Mesenchymal stem cell (in vitro differentiated cells and primary cell): Measurements from ENCODE around the gene TOMM7.
A peak's percentile ranks its signal among the peaks of the same experiment; 100 is the strongest.
"Not testable (repeated sequence)": the region's sequence is repeated elsewhere in the genome, so short reads cannot be mapped to it uniquely, and the experiment has no call there.

Experiments used
- DNase-seq: peaks from one replicate; pipeline ENCODE4 v3.0.0-alpha.2; 2013
- H2AFZ ChIP-seq: one replicate; pipeline ENCODE4 v1.6.1; 2013; ENCODE audit warnings: low read depth, mild to moderate bottlenecking, control low read depth, inconsistent platforms, low read length, moderate library complexity
- H2AK5ac ChIP-seq: 2 replicates; pipeline ENCODE4 v1.6.1; 2013; ENCODE audit warnings: low read length, moderate library complexity, mild to moderate bottlenecking, inconsistent platforms; ENCODE audit not compliant: severe bottlenecking
- H2BK120ac ChIP-seq: one replicate; pipeline ENCODE4 v1.6.1; 2013; ENCODE audit warnings: low read depth, mild to moderate bottlenecking, inconsistent platforms, low read length, moderate library complexity
- H2BK12ac ChIP-seq, 2 experiments: one replicate each; pipeline ENCODE4 v1.6.1; 2013; ENCODE audit warnings: inconsistent platforms in 2 of 2, low read length in 2 of 2, mild to moderate bottlenecking in 2 of 2, moderate library complexity in 2 of 2, control low read depth in 1 of 2
- H2BK15ac ChIP-seq: one replicate; pipeline ENCODE4 v1.6.1; 2013; ENCODE audit warnings: mild to moderate bottlenecking, low read depth, inconsistent platforms; ENCODE audit not compliant: poor library complexity, severe bottlenecking
- H2BK5ac ChIP-seq: 2 replicates; pipeline ENCODE4 v1.6.1; 2013; ENCODE audit warnings: low read depth, mild to moderate bottlenecking, low read length, control low read depth, inconsistent platforms; ENCODE audit not compliant: poor library complexity, severe bottlenecking
- H3K14ac ChIP-seq, 2 experiments: one replicate each; pipeline ENCODE4 v1.6.1; 2013; ENCODE audit warnings: inconsistent platforms in 2 of 2, low read length in 2 of 2, control low read depth in 1 of 2, mild to moderate bottlenecking in 1 of 2, moderate library complexity in 1 of 2
- H3K18ac ChIP-seq, 2 experiments: one replicate each; pipeline ENCODE4 v1.6.1; 2013; ENCODE audit warnings: inconsistent platforms in 2 of 2, low read length in 2 of 2, control low read depth in 1 of 2, low read depth in 1 of 2, mild to moderate bottlenecking in 1 of 2
- H3K23ac ChIP-seq, 2 experiments: one replicate each; pipeline ENCODE4 v1.6.1; 2013; ENCODE audit warnings: inconsistent platforms in 2 of 2, low read length in 2 of 2, mild to moderate bottlenecking in 2 of 2, moderate library complexity in 2 of 2, control low read depth in 1 of 2
- H3K27ac ChIP-seq: 2 replicates; pipeline ENCODE4 v1.5.1; 2013; ENCODE audit warnings: mild to moderate bottlenecking, moderate library complexity, low read length, control low read depth, inconsistent platforms; ENCODE audit not compliant: poor library complexity, severe bottlenecking
- H3K27me3 ChIP-seq, 2 experiments: 2 replicates each; pipeline versions ENCODE4 v1.6.1 to v1.7.0; 2013; ENCODE audit warnings: low read length in 2 of 2, mild to moderate bottlenecking in 2 of 2, moderate library complexity in 2 of 2, control low read depth in 1 of 2, inconsistent platforms in 1 of 2; ENCODE audit not compliant: control insufficient read depth in 1 of 2, insufficient read depth in 1 of 2
- H3K36me3 ChIP-seq, 2 experiments: 2 replicates each; pipeline versions ENCODE4 v1.6.1 to v1.7.0; 2013; ENCODE audit warnings: low read length in 2 of 2, control low read depth in 1 of 2, inconsistent platforms in 1 of 2, low read depth in 1 of 2, mild to moderate bottlenecking in 1 of 2; ENCODE audit not compliant: insufficient read depth in 2 of 2, control insufficient read depth in 1 of 2
- H3K4ac ChIP-seq, 2 experiments: one replicate each; pipeline ENCODE4 v1.6.1; 2013; ENCODE audit warnings: inconsistent platforms in 2 of 2, low read length in 2 of 2, mild to moderate bottlenecking in 2 of 2, moderate library complexity in 2 of 2, control low read depth in 1 of 2, low read depth in 1 of 2
- H3K4me1 ChIP-seq: 2 replicates; pipeline ENCODE4 v1.6.1; 2013; ENCODE audit warnings: low read depth, low read length, control low read depth; ENCODE audit not compliant: control insufficient read depth, insufficient read depth
- H3K4me2 ChIP-seq: 2 replicates; pipeline ENCODE4 v1.6.1; 2013; ENCODE audit warnings: low read length, mild to moderate bottlenecking, inconsistent platforms; ENCODE audit not compliant: poor library complexity, severe bottlenecking
- H3K4me3 ChIP-seq, 2 experiments: 2 replicates each; pipeline versions ENCODE4 v1.5.1 to v1.7.0; 2013; ENCODE audit warnings: low read length in 2 of 2, mild to moderate bottlenecking in 2 of 2, control low read depth in 1 of 2, low read depth in 1 of 2; ENCODE audit not compliant: insufficient read depth in 1 of 2
- H3K79me1 ChIP-seq: replicated peaks from 2 replicates; pipeline ENCODE4 v1.6.1; 2013; ENCODE audit warnings: mild to moderate bottlenecking, control low read depth, low read length, inconsistent platforms; ENCODE audit not compliant: poor library complexity, severe bottlenecking
- H3K9ac ChIP-seq: 2 replicates; pipeline ENCODE4 v1.7.0; 2013; ENCODE audit warnings: mild to moderate bottlenecking, low read length, moderate library complexity
- H3K9me3 ChIP-seq: 2 replicates; pipeline ENCODE4 v1.7.0; 2013; ENCODE audit warnings: mild to moderate bottlenecking, low read length; ENCODE audit not compliant: control insufficient read depth
- H4K8ac ChIP-seq: one replicate; pipeline ENCODE4 v1.6.1; 2013; ENCODE audit warnings: inconsistent platforms, mild to moderate bottlenecking, low read length, moderate library complexity
- H4K91ac ChIP-seq: one replicate; pipeline ENCODE4 v1.6.1; 2013; ENCODE audit warnings: mild to moderate bottlenecking, low read length, inconsistent platforms
- WGBS: methylation state at CpG from one replicate; pipeline ENCODE4 v1.1.7; 2013; ENCODE audit warnings: mixed read lengths; 5-methylcytosine and 5-hydroxymethylcytosine counted together

TOMM7 gene

GRCh38 chr7:22853138-22853537 lies 30.5 kb upstream of the TOMM7 start:
- H3K9me3 ChIP-seq = no peaks in the 10 kb centered on the region
- no peak overlapping the region for H2BK120ac ChIP-seq
- H3K79me1 ChIP-seq = no peaks in the 10 kb centered on the region
- no peak overlapping the region for H3K27ac ChIP-seq
- peak overlapping the region in 1 of 2 experiments; percentile 9 for H3K23ac ChIP-seq
- H3K36me3 ChIP-seq = peaks cover 3 to 17% of the 10 kb centered on the region in 2 experiments
- no peak overlapping the region for H2BK15ac ChIP-seq
- no peaks in the 10 kb centered on the region for H3K27me3 ChIP-seq
- DNase-seq = no peak
- H3K18ac ChIP-seq = no peak overlapping the region
- no peak overlapping the region for H4K8ac ChIP-seq
- no peak overlapping the region for H2AFZ ChIP-seq
- no peak overlapping the region for H3K4me3 ChIP-seq
- peak overlapping the region; percentile 83 for H3K9ac ChIP-seq
- no peak overlapping the region for H2BK5ac ChIP-seq
- peaks cover 3% of the 10 kb centered on the region for H3K4me1 ChIP-seq
- H3K14ac ChIP-seq = no peak overlapping the region
- WGBS = 79% methylated on average over 10 of the region's 10 CpGs
- H2AK5ac ChIP-seq = no peak overlapping the region
- no peak overlapping the region for H3K4me2 ChIP-seq
- H3K4ac ChIP-seq = no peak overlapping the region
- H2BK12ac ChIP-seq = peak overlapping the region; percentile 11 to 37
- H4K91ac ChIP-seq = no peak overlapping the region

DNA sequence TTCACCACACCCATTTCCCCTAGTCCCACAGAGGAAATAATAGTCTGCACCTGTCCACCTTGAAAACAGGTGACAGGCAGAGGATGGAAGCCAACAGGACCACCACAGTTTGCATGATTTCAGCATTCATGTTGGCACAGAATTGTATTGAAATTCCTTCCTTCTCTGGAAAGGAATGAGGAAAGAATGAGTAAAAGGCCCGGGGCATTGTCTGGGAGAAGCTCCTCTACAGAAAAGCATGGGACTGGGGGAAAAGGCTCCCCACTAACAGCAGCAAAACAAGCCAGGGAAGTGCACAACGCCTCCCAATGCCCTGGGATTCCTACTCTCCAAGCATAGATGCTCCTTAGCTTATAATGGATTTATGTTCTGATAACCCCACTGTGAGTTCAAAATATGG lies 28.5 kb upstream of the TOMM7 start:
- Histone ChIP-seq H2AK5ac (no peak overlapping the region), H3K9me3 (no peaks in the 10 kb centered on the region), H4K91ac (no peak overlapping the region), H3K36me3 (peaks cover 0 to 1% of the 10 kb centered on the region in 2 experiments), H3K23ac (no peak overlapping the region), H3K4me3 (no peak overlapping the region), H2BK15ac (no peak overlapping the region), H3K18ac (no peak overlapping the region), H3K4me2 (peak overlapping the region; percentile 8), H3K27me3 (no peaks in the 10 kb centered on the region), H2BK120ac (no peak overlapping the region), H3K9ac (no peak overlapping the region), H3K27ac (no peak overlapping the region), H2BK12ac (no peak overlapping the region), H2AFZ (no peak overlapping the region), H2BK5ac (no peak overlapping the region), H3K14ac (no peak overlapping the region), H4K8ac (no peak overlapping the region), H3K4ac (no peak overlapping the region), H3K79me1 (no peaks in the 10 kb centered on the region), H3K4me1 (peaks cover 3% of the 10 kb centered on the region)
- no peak for DNase-seq
- WGBS = no CpG with 5 or more reads among the region's 2 CpGs

DNA sequence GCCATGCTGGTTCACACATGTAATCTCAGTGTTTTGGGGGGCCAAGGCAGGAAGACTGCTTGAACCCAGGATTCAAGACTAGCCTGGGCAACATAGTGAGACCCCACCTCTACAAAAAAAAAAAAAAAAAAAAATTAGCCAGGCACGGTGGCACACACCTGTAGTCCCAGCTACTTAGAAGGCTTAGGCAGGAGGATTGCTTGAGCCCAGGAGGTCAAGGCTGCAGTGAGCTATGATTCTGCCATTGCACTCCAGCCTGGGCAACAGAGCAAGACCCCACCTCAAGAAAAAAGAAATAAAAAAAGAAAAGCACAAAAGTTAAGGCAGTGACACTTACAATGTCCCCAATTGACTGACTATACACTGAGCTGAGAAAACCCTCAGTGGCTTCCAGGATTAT lies 27.7 kb upstream of the TOMM7 start:
- H3K18ac ChIP-seq, DNase-seq, H2BK120ac ChIP-seq, H3K4me1 ChIP-seq, H2BK5ac ChIP-seq, H2BK15ac ChIP-seq, H3K27me3 ChIP-seq, H2AFZ ChIP-seq, H3K23ac ChIP-seq, H3K36me3 ChIP-seq, H3K9me3 ChIP-seq, H3K14ac ChIP-seq, H3K4me2 ChIP-seq, H3K79me1 ChIP-seq, H4K91ac ChIP-seq, H2BK12ac ChIP-seq, H3K9ac ChIP-seq, H3K4me3 ChIP-seq, H4K8ac ChIP-seq, H3K4ac ChIP-seq, H2AK5ac ChIP-seq, H3K27ac ChIP-seq: not testable (repeated sequence)
- WGBS = 100% methylated on average over 1 of the region's 1 CpG

- Histone ChIP-seq H3K27me3 (no peaks in the 10 kb centered on the region), H3K36me3 (no peaks in the 10 kb centered on the region), H2BK120ac (no peak overlapping the region), H3K27ac (no peak overlapping the region), H3K4me3 (no peak overlapping the region), H3K4ac (no peak overlapping the region), H2AFZ (no peak overlapping the region), H2AK5ac (no peak overlapping the region), H2BK12ac (no peak overlapping the region), H3K4me1 (no peaks in the 10 kb centered on the region), H4K8ac (no peak overlapping the region), H3K23ac (no peak overlapping the region), H2BK15ac (no peak overlapping the region), H3K14ac (no peak overlapping the region), H2BK5ac (no peak overlapping the region), H4K91ac (no peak overlapping the region), H3K79me1 (no peaks in the 10 kb centered on the region), H3K9ac (no peak overlapping the region), H3K18ac (no peak overlapping the region), H3K4me2 (no peak overlapping the region), H3K9me3 (no peaks in the 10 kb centered on the region)
- DNase-seq = no peak
- WGBS = 100% methylated on average over 1 of the region's 1 CpG
Measured at GRCh38 chr7:22849662-22850061, 27.0 kb upstream of the TOMM7 start.
